AG04450 (cell line): ENCODE data around the gene INHBC. TPM values are rescaled to one million over a fixed set of nuclear protein-coding genes. Genes with fewer than 3 reads are reported as not detected.
A peak's percentile ranks its signal among the peaks of the same experiment; 100 is the strongest.

Experiments
- CTCF ChIA-PET: fragments of 300-600, 350-600 bp; formaldehyde crosslinking; extraction: SDS; loops from one replicate; lab custom pipeline; 2022; ENCODE audit warnings: antibody characterized with exemption, inconsistent platforms; lab: Charles Lee
- POLR2A ChIA-PET: fragments of 350-600 bp; formaldehyde crosslinking; extraction: SDS; loops from one replicate; lab custom pipeline; 2021; ENCODE audit warnings: antibody characterized with exemption, inconsistent platforms; lab: Yijun Ruan, JAX
- DNase-seq: peaks from one replicate; pipeline ENCODE4 v3.0.0-alpha.2; 2011; ENCODE audit warnings: low read depth, low spot score
- H3K27ac ChIP-seq: one replicate; pipeline ENCODE4 v1.5.1; 2012; ENCODE audit warnings: low read depth, low read length, control low read depth
- H3K27me3 ChIP-seq: one replicate; pipeline ENCODE4 v1.6.0; 2012; ENCODE audit warnings: low read length; ENCODE audit not compliant: control insufficient read depth, insufficient read depth
- H3K4me3 ChIP-seq: 2 replicates; pipeline ENCODE4 v1.5.1; 2011; ENCODE audit warnings: mild to moderate bottlenecking, low read depth, low read length, control low read depth
- H3K9me3 ChIP-seq: 2 replicates; pipeline ENCODE4 v1.5.1; 2012; ENCODE audit warnings: low read length; ENCODE audit not compliant: control insufficient read depth, insufficient read depth
- polyA plus RNA-seq: library from polyadenylated mRNA; depleted of rRNA; stranded (reverse); fragments of >200 nt; gene quantifications from 2 replicates; pipeline ENCODE4 v1.2.3, GENCODE V29; 2011
- TF ChIP-seq, protein P1 (sequence below): IDR thresholded peaks from 2 replicates; pipeline ENCODE4 v1.5.1; 2011; ENCODE audit warnings: low read depth, low read length, control low read depth, inconsistent platforms

Gene INHBC
- polyA plus RNA-seq, 1 experiment: not detected

DNA sequence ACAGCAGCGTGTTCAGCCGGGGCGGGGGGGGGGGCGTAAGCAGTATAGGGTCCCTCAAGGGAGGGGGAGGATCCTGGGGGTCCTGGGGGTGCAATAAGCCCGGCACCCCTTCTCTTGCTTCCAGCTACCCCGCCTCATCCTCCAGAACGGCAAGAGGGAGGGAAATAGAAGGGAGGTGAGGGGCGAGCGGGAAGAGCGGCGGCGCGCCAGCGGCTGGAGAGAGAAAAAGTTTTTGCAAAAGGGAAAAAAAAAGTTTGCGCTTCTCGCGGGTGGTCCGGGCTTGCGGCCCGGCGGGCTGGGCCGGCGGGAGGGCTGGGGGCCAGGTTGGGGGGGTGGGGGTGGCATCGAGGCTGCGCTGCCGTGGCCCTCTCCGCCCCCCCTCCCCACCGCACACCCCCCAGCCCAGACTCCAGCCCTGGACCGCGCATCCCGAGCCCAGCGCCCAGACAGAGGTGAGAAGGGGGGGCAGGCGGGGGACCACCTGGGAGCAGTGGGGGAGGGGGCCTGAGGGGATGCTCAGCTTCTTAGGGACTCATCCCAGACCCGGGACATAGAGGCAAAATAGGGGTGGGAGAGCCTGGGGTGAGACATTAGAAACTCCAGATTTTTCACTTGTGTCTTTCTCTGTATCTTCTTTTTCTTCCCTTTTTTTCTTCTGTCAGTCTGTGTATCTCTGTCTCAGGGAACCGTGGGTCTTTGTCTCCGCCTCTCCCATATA, 25.3 kb downstream of the INHBC start, which contains the start of gene GLI1:
TSS of gene GLI1 (plus strand) at position 36 of the 718 bp plus-strand sequence. CDS start 3,907 bp downstream, outside the sequence.
- CTCF ChIA-PET: interaction anchor here (1.1 to 2.4 kb wide), 30 partner anchors 7 to 246 kb away, joined by 3 to 37 read pairs (median 6); partner anchors contain the start of genes ARHGAP9 and SHMT2
- TF ChIP-seq, protein P1, sequence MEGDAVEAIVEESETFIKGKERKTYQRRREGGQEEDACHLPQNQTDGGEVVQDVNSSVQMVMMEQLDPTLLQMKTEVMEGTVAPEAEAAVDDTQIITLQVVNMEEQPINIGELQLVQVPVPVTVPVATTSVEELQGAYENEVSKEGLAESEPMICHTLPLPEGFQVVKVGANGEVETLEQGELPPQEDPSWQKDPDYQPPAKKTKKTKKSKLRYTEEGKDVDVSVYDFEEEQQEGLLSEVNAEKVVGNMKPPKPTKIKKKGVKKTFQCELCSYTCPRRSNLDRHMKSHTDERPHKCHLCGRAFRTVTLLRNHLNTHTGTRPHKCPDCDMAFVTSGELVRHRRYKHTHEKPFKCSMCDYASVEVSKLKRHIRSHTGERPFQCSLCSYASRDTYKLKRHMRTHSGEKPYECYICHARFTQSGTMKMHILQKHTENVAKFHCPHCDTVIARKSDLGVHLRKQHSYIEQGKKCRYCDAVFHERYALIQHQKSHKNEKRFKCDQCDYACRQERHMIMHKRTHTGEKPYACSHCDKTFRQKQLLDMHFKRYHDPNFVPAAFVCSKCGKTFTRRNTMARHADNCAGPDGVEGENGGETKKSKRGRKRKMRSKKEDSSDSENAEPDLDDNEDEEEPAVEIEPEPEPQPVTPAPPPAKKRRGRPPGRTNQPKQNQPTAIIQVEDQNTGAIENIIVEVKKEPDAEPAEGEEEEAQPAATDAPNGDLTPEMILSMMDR: no peak
- no peaks in the 10 kb centered on the region for H3K9me3 ChIP-seq
- no peak for DNase-seq
- POLR2A ChIA-PET: no interaction called here
- H3K4me3 ChIP-seq: peak within 1 kb of the TSS; percentile 88
- H3K27me3 ChIP-seq: no peaks in the 10 kb centered on the region
- H3K27ac ChIP-seq: peak within 1 kb of the TSS; percentile 80

DNA sequence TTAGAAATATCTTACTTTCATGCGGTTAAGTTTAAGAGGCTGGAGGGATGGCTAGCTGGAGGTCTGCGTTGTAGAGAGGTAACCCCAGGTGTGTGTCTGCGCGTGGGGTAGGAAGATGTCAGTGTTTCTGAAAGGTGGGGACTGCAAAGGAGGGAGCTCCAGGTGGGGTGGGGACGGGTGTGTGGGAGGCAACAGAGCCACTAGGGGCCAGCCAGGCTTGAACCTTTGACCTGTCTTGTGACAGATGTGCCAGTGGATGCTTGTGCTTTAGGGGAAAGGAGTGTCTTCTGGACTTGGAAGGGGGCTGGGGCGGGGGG, 25.8 kb downstream of the INHBC start:
- H3K27ac ChIP-seq: no peak overlapping the region
- TF ChIP-seq, protein P1: no peak
- H3K27me3 ChIP-seq: no peaks in the 10 kb centered on the region
- H3K9me3 ChIP-seq: no peaks in the 10 kb centered on the region
- peak overlapping the region; percentile 88 for H3K4me3 ChIP-seq
- ChIA-PET CTCF (interaction anchor here (1.3 kb wide), 1 partner anchor 8 kb away, joined by 4 read pairs; no protein-coding TSS in a partner anchor), POLR2A (no interaction called here)
- DNase-seq: no peak

DNA sequence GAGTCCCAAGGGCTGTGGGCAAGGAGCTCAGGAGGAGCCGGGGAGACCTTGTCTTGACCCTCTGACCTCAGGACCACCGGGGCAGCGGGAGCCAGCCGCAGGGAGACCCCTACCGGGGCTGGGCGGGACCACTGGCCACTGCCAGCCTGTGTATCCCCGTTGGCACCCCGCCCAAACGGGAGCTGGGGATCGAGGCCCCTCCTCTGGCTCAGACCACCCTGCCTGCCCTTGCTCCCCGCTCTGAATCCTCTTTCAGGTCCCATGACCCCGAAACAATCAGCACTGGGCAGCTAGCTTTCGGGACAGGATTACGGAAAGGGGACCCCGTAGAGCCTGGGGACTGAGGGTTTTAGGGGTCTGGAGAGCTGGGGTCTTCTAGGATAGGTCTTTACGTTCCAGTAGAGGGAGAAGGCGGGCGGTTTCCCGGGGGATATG, 26.3 kb downstream of the INHBC start:
- Histone ChIP-seq H3K9me3 (no peaks in the 10 kb centered on the region), H3K4me3 (peak overlapping the region; percentile 88), H3K27me3 (no peaks in the 10 kb centered on the region), H3K27ac (peak overlapping the region; percentile 31)
- TF ChIP-seq, protein P1: 0 out of 2 replicates have a peak, but pooled peaks have one; percentile 3
- ChIA-PET POLR2A (no interaction called here), CTCF (interaction anchor here (1.3 kb wide), 1 partner anchor 8 kb away, joined by 4 read pairs; no protein-coding TSS in a partner anchor)
- no peak for DNase-seq

DNA sequence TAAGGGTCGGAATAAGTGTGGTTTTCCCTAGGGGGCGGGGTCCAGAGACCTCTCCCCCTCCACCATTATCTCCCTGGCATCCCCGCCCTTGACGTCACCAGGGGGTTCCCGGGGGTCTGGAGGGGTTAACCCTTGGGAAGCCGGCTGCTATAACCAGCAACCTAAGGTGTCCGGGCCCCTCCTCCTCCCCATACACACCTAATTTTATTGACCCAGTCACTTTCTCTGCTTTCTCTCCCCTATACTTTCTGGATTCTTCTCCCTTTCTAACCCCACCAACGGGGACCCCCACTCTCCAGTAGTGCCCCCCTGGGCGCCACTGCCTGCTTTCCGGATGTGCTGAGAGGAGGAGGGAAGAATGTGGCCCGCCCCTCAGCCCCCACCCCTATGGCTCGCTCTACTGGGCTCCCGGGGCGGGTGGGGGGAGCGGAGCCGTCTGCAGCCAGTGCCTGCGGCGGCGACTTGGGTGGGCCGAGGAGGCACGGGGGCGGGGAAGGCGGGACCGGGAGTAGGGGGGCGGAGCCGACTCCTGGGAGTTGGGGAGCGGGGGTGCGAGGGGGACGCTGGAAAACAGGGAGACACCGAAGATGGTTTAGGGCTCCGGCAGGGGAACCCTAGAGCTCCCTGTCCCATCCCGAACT, 26.8 kb downstream of the INHBC start:
- Histone ChIP-seq H3K27me3 (no peaks in the 10 kb centered on the region), H3K27ac (peak overlapping the region; percentile 85), H3K9me3 (no peaks in the 10 kb centered on the region), H3K4me3 (peak overlapping the region; percentile 88)
- TF ChIP-seq, protein P1: no peak
- DNase-seq: no peak
- ChIA-PET CTCF (interaction anchor here (1.1 to 2.4 kb wide), 5 partner anchors 9 to 210 kb away, joined by 3 to 14 read pairs (median 9); partner anchors contain the start of gene STAC3), POLR2A (no interaction called here)

DNA sequence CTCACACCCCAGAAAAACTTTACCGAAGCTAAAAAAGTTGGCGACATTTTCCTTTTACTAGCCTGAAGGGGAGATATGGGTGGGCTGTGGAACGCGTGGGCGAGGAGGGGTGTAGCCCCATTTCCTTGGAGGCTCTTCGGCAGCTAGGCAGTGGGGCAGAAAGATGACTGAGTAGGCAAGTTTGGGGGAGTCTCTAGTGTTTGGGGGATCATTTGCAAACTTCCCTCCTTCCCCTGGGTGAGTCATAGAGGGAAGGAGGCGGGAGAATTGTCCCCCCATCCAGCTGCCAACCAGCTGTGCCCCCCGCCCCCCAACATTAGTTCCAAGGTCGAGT, 27.3 kb downstream of the INHBC start:
- TF ChIP-seq, protein P1: no peak
- Histone ChIP-seq H3K9me3 (no peaks in the 10 kb centered on the region), H3K4me3 (peak overlapping the region; percentile 88), H3K27ac (peak overlapping the region; percentile 85), H3K27me3 (no peaks in the 10 kb centered on the region)
- CTCF ChIA-PET: interaction anchor here (0.5 to 2.4 kb wide), 14 partner anchors 9 to 211 kb away, joined by 3 to 14 read pairs (median 4); partner anchors contain the start of gene STAC3
- POLR2A ChIA-PET: no interaction called here
- no peak for DNase-seq
